Measurements from ENCODE around the gene HOXD3.

Gene HOXD3

GRCh38 chr2:176184749-176185148, 27.6 kb downstream of the HOXD3 start:
- DNase-seq = no peak

DNA sequence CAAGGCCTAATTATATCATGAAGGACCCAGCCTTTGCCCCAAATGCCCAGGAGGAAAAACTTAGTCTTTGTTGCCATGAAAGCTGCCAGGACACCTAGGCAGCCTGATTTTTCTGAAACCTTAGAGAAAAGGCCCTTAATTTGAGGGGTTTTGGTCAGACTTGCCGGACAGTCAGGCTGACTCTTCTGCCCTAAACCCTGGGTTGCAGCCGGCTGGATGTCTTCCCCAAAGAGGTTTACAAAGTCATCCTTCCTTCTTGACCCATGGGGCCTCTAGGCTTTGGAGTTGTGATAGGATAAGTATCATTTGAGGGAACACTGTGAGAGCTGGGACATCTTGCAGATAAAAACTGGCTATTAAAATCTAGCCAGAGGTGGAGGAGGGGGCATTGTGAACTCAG, 28.9 kb downstream of the HOXD3 start:
- no peak for DNase-seq

- DNase-seq = no peak
Observed at GRCh38 chr2:176187200-176187898, 30.2 kb downstream of the HOXD3 start.

- DNase-seq = no peak
Observed at GRCh38 chr2:176187899-176188773, 31.0 kb downstream of the HOXD3 start, which contains the start of gene HOXD1. HOXD1 (plus strand) TSS chr2:176188668; CDS start chr2:176188802, 134 bp downstream.

GRCh38 chr2:176188774-176189680, 31.9 kb downstream of the HOXD3 start:
- DNase-seq = peak; percentile 13

DNA sequence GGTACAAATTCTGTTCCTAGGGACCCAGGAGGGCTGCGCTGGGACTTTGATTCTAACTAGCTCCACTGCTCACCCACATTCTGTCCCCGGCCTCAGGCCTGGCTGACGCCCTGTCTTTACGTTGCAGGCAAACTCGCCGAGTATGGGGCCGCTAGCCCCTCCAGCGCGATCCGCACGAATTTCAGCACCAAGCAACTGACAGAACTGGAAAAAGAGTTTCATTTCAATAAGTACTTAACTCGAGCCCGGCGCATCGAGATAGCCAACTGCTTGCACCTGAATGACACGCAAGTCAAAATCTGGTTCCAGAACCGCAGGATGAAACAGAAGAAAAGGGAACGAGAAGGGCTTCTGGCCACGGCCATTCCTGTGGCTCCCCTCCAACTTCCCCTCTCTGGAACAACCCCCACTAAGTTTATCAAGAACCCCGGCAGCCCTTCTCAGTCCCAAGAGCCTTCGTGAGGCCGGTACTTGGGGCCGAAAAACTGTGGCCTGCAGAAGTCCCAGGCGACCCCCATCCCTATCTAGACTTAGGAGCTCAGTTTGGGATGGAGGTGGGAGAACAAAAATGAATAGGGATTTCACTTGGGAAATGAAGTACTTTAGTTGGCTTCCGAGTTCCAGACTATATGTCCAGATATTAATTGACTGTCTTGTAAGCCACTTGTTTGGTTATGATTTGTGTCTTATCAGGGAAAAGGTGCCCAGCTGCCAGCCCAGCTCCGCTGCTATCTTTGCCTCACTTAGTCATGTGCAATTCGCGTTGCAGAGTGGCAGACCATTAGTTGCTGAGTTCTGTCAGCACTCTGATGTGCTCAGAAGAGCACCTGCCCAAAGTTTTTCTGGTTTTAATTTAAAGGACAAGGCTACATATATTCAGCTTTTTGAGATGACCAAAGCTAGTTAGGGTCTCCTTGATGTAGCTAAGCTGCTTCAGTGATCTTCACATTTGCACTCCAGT, 32.9 kb downstream of the HOXD3 start:
- DNase-seq = no peak

GRCh38 chr2:176192351-176192750, 35.2 kb downstream of the HOXD3 start:
- DNase-seq = no peak

- no peak for DNase-seq
Observed at GRCh38 chr2:176193048-176193447, 35.9 kb downstream of the HOXD3 start.

GRCh38 chr2:176199902-176200301, 42.8 kb downstream of the HOXD3 start:
- DNase-seq = no peak

DNA sequence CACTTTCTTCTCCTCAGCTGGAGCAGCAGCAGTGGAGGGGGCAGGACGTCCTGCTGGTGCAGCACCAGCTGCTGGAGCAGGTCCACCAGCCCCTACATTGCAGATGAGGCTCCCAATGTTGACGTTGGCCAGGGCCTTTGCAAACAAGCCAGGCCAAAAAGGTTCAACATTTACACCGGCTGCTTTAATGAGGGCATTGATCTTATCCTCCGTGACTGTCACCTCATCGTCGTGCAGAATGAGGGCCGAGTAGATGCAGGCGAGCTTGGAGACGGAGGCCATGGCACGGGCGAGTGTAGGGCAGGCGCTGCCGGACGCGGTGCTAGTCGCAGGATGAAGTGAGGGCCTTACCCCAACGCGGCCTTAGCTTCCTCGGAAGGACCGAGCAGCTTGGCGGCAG, 43.9 kb downstream of the HOXD3 start:
- DNase-seq = no peak

DNA sequence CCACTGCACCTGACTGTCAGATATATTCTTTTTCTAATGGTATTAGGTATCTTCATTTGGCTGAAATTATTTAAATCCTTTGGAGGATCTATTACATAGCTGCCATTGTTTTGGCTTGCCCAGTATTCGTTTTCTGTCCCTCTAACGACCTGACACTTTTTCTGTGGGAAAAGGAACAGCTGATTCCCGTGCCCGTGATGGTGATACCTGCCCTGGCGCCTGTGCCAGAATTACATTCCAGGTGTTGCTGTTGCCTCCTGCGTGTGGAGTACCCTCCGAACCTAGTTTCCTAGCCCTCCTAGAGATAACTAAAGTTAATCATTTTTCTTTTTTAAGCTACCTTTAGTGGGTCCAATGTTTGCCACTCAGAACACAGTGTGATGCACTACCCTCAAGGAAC, 45.4 kb downstream of the HOXD3 start:
- DNase-seq = no peak

GRCh38 chr2:176205126-176205525, 48.0 kb downstream of the HOXD3 start:
- DNase-seq = no peak

DNA sequence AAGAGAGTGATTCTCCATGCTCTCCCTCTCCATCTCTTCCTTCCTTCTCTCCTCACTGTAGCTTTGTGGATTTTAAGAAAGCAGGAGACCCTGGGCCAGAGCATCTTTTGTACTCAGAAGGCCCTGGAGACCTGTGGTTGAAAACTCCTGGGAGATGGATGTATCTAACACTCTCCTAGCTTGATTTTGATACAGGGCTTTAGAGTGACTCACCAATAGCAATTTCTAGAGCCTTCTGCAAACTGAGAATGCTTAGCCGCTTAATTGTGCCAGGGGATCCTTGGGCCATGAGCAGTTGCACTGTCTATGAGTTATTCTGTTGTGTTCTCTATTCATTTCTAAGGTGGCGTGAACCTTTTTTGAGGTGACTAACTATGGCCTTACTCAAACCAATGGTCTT, 49.0 kb downstream of the HOXD3 start:
- DNase-seq = no peak

GRCh38 chr2:176206682-176207081, 49.6 kb downstream of the HOXD3 start:
- no peak for DNase-seq

DNA sequence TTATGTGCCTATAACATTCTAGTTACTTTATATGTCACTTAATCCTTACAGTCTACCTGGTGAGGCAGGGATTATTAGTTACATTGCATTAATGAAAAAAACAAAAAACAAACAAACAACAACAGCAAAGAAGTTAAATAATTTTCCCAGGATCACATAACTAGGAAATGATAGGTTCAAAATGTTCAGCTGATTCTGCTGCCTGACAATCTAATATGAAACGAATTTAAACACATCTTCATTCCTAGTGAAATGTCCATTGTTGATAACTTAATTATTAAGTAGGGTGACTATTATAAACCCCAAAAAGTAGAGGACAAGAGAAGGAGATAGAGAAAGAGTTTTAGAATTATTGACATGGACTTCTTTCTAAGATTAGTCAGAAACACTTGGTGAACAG, 54.0 kb downstream of the HOXD3 start:
- DNase-seq = no peak

DNA sequence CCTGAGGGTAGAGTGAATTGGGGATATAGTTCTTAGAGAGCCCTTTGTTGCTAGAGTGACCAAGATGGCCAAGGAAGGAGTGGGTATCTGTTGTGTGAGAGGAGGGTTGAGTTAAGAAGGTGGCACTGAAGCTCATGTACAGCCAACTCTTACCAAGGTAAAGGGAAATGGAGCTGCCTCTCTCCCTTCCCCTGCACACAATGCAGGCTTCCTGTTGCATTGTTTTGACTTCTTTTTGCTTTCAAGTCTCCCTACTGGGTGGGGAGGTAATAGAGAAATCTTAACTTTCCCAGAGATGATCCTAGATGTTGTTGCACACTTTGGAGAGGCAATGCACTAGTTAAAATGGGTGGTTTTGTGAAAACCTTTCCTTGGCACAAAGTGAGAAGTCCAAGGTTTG, 55.2 kb downstream of the HOXD3 start:
- DNase-seq = no peak

DNA sequence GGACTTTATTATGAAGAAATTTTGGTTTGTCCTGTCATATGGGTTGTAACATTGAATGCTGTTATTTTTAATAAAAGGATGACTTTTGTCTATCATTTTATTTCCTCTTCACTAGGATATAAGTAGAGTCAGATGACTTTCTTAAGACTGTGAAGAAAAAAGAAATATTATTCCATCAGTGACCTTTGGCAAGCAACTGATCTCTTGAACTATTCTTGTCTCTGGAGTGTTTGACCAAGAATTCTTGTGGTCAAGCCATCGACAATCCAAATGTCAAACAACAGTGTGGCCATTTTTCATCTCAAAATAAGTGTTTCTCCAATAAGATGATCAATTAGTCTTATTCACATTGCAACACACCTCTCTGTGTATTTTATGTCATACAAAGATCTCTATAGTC, 56.3 kb downstream of the HOXD3 start:
- DNase-seq = no peak

Measured in activated CD4-positive, alpha-beta T cell treated with anti-CD3 and anti-CD28 coated beads for 48 hours (primary cell).